ENCODE measurements around the gene CNOT1. TPM values are rescaled to one million over a fixed set of nuclear protein-coding genes. Genes with fewer than 3 reads are reported as not detected.

Gene CNOT1
- total and polyA plus RNA-seq, 7 donors: 57.6 to 112 (median 88.0) TPM

- H3K36me3 ChIP-seq (ENCODE audit: insufficient read depth in 1 of 2, low read depth in 1 of 2): peaks cover 29 to 100% of the 10 kb centered on the region in 2 donors
- no peaks in the 10 kb centered on the region for H3K27me3 ChIP-seq (ENCODE audit: insufficient read depth in 3 of 3, low read length in 2 of 3)
- H3K4me3 ChIP-seq: no peak overlapping the region
- TF ChIP-seq CTCF (IDR thresholded peaks at IDR 0.05): no peak
- ATAC-seq: no peak
- DNase-seq: no peak
- 79 to 85% (median 80%) methylated on average over 5 of the region's 5 CpGs for WGBS, 3 donors
- intact Hi-C loops (cut with DNase I): loop anchor here (5.0 to 10.0 kb wide), 2 partner anchors 41 to 179 kb away; no protein-coding TSS in a partner anchor
- no peak overlapping the region for H3K27ac ChIP-seq
- no peaks in the 10 kb centered on the region for H3K9me3 ChIP-seq
- peaks cover 5% of the 10 kb centered on the region for H3K4me1 ChIP-seq
These were observed 93.3 kb downstream of the CNOT1 start for GRCh38 chr16:58536278-58536677.

- Histone ChIP-seq H3K27ac (peak overlapping the region; percentile 42), H3K36me3 (ENCODE audit: insufficient read depth in 1 of 2, low read depth in 1 of 2) (peaks cover 33 to 100% of the 10 kb centered on the region in 2 donors), H3K4me3 (no peak overlapping the region), H3K9me3 (no peaks in the 10 kb centered on the region), H3K27me3 (ENCODE audit: insufficient read depth in 3 of 3, low read length in 2 of 3) (no peaks in the 10 kb centered on the region), H3K4me1 (peaks cover 5% of the 10 kb centered on the region)
- WGBS, 3 donors: 91 to 95% (median 93%) methylated on average over 3 of the region's 3 CpGs
- no peak for DNase-seq
- intact Hi-C loops (cut with DNase I): loop anchor here (5.0 to 10.0 kb wide), 2 partner anchors 42 to 180 kb away; no protein-coding TSS in a partner anchor
- ATAC-seq: no peak
- no peak for TF ChIP-seq CTCF (IDR thresholded peaks at IDR 0.05)
These were observed 94.5 kb downstream of the CNOT1 start for GRCh38 chr16:58535100-58535499.

- Histone ChIP-seq H3K9me3 (no peaks in the 10 kb centered on the region), H3K27ac (peak overlapping the region; percentile 42), H3K4me1 (peaks cover 5% of the 10 kb centered on the region), H3K27me3 (ENCODE audit: insufficient read depth in 3 of 3, low read length in 2 of 3) (no peaks in the 10 kb centered on the region), H3K4me3 (no peak overlapping the region), H3K36me3 (ENCODE audit: insufficient read depth in 1 of 2, low read depth in 1 of 2) (peaks cover 30 to 100% of the 10 kb centered on the region in 2 donors)
- WGBS, 3 donors: 52 to 61% (median 52%) methylated on average over 14 of the region's 14 CpGs
- intact Hi-C loops (cut with DNase I): loop anchor here in 1 of 2 donors (5.0 to 10.0 kb wide), 2 partner anchors 48 to 181 kb away; no protein-coding TSS in a partner anchor
- TF ChIP-seq CTCF (IDR thresholded peaks at IDR 0.05): no peak
- DNase-seq: peak in 1 of 2 donors; percentile 73
- ATAC-seq: peak; percentile 78 to 92 (median 90)
These were observed 95.7 kb downstream of the CNOT1 start for GRCh38 chr16:58533751-58534470.

- Histone ChIP-seq H3K4me1 (peaks cover 5% of the 10 kb centered on the region), H3K4me3 (no peak overlapping the region), H3K9me3 (no peaks in the 10 kb centered on the region), H3K27me3 (ENCODE audit: insufficient read depth in 3 of 3, low read length in 2 of 3) (no peaks in the 10 kb centered on the region), H3K27ac (no peak overlapping the region), H3K36me3 (ENCODE audit: insufficient read depth in 1 of 2, low read depth in 1 of 2) (peaks cover 22 to 100% of the 10 kb centered on the region in 2 donors)
- TF ChIP-seq CTCF (IDR thresholded peaks at IDR 0.05): no peak
- ATAC-seq: no peak
- 88 to 96% (median 95%) methylated on average over 3 of the region's 3 CpGs for WGBS, 3 donors
- intact Hi-C loops (cut with DNase I): loop anchor here in 1 of 2 donors (5.0 to 10.0 kb wide), 2 partner anchors 50 to 182 kb away; no protein-coding TSS in a partner anchor
- DNase-seq: no peak
These were observed 97.2 kb downstream of the CNOT1 start for GRCh38 chr16:58532414-58532813.

Measured in psoas muscle (tissue), 8 donors.